Osteocyte (in vitro differentiated cells): ENCODE data around the gene RNF224. TPM values are rescaled to one million over a fixed set of nuclear protein-coding genes. Genes with fewer than 3 reads are reported as not detected.

ENCODE experiments used
- DNase-seq: peaks from one replicate; pipeline ENCODE4 v3.0.0; 2021; ENCODE audit warnings: mixed read lengths; ENCODE audit not compliant: unreplicated experiment; ENCODE audit errors: extremely low spot score
- H3K27ac Mint-ChIP-seq: one replicate; pipeline ENCODE4 v1.8.0; 2021; ENCODE audit warnings: mild to moderate bottlenecking, mixed read lengths; ENCODE audit not compliant: unreplicated experiment
- H3K27me3 Mint-ChIP-seq: one replicate; pipeline ENCODE4 v1.8.0; 2021; ENCODE audit warnings: mixed read lengths; ENCODE audit not compliant: unreplicated experiment
- H3K36me3 Mint-ChIP-seq: one replicate; pipeline ENCODE4 v1.8.0; 2021; ENCODE audit warnings: mixed read lengths; ENCODE audit not compliant: unreplicated experiment
- H3K4me1 Mint-ChIP-seq: one replicate; pipeline ENCODE4 v1.8.0; 2021; ENCODE audit warnings: mixed read lengths; ENCODE audit not compliant: unreplicated experiment
- H3K4me3 Mint-ChIP-seq: one replicate; pipeline ENCODE4 v1.8.0; 2021; ENCODE audit warnings: mild to moderate bottlenecking, moderate library complexity, mixed read lengths; ENCODE audit not compliant: unreplicated experiment
- H3K9me3 Mint-ChIP-seq: one replicate; pipeline ENCODE4 v1.8.0; 2021; ENCODE audit warnings: mixed read lengths; ENCODE audit not compliant: unreplicated experiment
- CTCF ChIP-seq: fragments of 200-600 bp; sonication (generic); IDR thresholded peaks from 2 replicates; pipeline ENCODE4 v1.5.0; 2021; ENCODE audit warnings: antibody characterized with exemption, mild to moderate bottlenecking, moderate library complexity
- total RNA-seq: library from RNA; stranded (reverse); gene quantifications from 2 replicates; pipeline ENCODE4 v1.2.1, GENCODE V29; 2021

RNF224 gene
- total RNA-seq, 1 donor from 2014 or later: not detected

GRCh38 chr9:137185921-137186320 lies 41.4 kb upstream of the RNF224 start:
- H3K9me3 Mint-ChIP-seq: no peaks in the 10 kb centered on the region
- peak overlapping the region; percentile 89 for H3K4me3 Mint-ChIP-seq
- DNase-seq: no peak
- H3K4me1 Mint-ChIP-seq: peaks cover 32% of the 10 kb centered on the region
- H3K27ac Mint-ChIP-seq: no peak overlapping the region
- TF ChIP-seq CTCF: no peak
- no peaks in the 10 kb centered on the region for H3K27me3 Mint-ChIP-seq
- peaks cover 15% of the 10 kb centered on the region for H3K36me3 Mint-ChIP-seq

- Mint-ChIP-seq H3K27ac (no peak overlapping the region), H3K9me3 (no peaks in the 10 kb centered on the region), H3K27me3 (no peaks in the 10 kb centered on the region), H3K36me3 (peaks cover 18% of the 10 kb centered on the region), H3K4me1 (peaks cover 32% of the 10 kb centered on the region), H3K4me3 (peak overlapping the region; percentile 89)
- no peak for DNase-seq
- TF ChIP-seq CTCF: no peak
Observed at GRCh38 chr9:137186385-137186784, 40.9 kb upstream of the RNF224 start.

- Mint-ChIP-seq H3K4me1 (peaks cover 32% of the 10 kb centered on the region), H3K27me3 (no peaks in the 10 kb centered on the region), H3K4me3 (peak overlapping the region; percentile 89), H3K36me3 (peaks cover 14% of the 10 kb centered on the region), H3K9me3 (no peaks in the 10 kb centered on the region), H3K27ac (peak overlapping the region; percentile 82)
- TF ChIP-seq CTCF: no peak
- no peak for DNase-seq
Observed at GRCh38 chr9:137187386-137187785, 39.9 kb upstream of the RNF224 start.

- Mint-ChIP-seq H3K27me3 (no peaks in the 10 kb centered on the region), H3K4me3 (peak overlapping the region; percentile 89)
Observed at GRCh38 chr9:137188086-137188489, 39.2 kb upstream of the RNF224 start.

More at GRCh38 chr9:137188086-137188489, 39.2 kb upstream of the RNF224 start:
- Mint-ChIP-seq H3K36me3 (peaks cover 14% of the 10 kb centered on the region), H3K4me1 (peaks cover 32% of the 10 kb centered on the region), H3K9me3 (no peaks in the 10 kb centered on the region), H3K27ac (peak overlapping the region; percentile 82)
- DNase-seq: no peak
- no peak for TF ChIP-seq CTCF
